GM21423 (cell line): Measurements from ENCODE around the gene LAMA2.
"Not testable (repeated sequence)": the region's sequence is repeated elsewhere in the genome, so short reads cannot be mapped to it uniquely, and the experiment has no call there.

Experiments used
- ATAC-seq: cut with Tn5 transposase; IDR thresholded peaks from one replicate; pipeline ENCODE4 v1.9.1; 2021; ENCODE audit warnings: mild to moderate bottlenecking, moderate library complexity; ENCODE audit not compliant: unreplicated experiment

LAMA2 gene

DNA sequence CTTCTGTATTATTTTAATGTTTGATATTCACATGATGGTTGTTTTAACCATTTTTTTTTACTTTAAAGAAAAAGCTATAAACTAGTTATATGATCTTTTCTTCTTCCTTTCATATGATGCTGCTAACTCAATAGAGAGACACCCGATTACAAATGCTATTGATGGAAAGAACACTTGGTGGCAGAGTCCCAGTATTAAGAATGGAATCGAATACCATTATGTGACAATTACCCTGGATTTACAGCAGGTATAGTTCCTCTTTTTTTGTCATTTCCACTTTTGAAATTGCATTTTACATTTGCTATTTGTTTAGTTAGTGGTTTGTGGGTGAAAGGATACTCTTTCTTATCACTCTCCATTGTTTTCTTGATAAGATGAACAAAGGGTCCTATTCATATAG is 176.7 kb downstream of the LAMA2 start:
- no peak for ATAC-seq

DNA sequence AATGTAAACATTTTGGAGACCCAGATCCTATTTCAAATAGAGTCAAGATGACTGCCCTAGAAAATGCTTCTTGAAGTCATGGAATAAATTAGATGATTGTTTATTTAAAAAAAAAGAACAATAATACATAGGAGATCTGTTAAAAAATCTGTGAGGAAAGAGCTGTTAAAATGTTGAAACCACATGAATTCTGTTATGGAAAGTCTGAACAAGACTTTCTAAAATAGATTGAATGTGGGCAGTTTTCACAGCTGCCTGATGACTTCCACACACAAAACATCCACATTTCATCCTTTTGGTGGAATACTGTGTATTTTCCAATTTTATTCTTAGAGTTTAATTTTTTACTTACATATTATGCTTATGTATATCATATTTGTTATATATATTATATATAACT is 186.1 kb downstream of the LAMA2 start:
- no peak for ATAC-seq

DNA sequence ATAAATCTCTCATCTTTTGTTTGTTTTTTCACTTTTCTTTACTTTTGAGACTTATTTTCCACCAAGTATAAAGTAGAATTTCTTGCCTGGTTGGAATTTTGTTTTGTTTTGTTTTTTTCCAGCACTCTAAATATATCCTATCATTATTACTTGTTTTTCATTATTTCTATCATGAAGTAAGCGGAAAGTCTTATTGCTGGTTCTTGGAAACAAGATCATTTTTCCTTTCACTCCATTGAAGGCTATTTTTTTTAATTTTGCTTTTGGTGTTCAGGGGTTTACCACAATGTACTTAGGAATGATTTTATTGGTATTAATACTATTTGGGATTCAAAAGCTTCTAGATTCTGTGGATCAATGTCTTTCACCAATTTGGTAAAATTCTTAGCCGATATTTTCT is 190.1 kb downstream of the LAMA2 start:
- no peak for ATAC-seq

DNA sequence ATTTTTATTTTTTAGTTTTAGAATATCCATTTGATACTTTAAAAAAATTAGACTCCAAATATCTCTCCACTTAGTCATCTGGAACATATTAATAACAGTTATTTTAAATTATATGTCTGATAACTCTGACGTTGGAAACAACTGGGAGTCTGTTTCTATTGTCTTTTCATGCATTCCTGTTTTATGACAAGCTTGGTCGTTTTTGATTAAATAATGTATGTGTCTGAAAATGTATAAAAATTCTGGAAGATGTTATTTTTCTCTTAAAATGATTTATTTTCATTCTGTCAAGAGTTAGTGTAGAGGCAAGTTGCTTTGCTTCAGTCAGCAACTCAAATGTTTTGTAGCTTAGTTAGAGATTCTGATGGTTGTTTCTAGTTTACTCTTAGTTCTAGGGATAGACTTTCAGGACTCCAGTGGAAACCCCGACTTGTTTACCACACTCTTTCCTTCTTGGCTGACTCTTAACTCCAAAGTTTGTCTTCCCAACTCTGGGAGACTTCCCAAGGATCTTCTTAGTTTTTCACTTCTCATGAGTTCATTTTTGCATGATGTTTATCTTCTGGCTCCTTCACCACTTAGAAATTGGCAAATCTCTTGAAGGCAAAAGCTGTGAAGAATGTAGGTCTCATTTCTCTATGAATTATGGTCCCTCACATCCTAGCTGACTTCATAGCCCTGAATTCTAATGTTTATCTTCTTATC is 190.9 kb downstream of the LAMA2 start:
- no peak for ATAC-seq

DNA sequence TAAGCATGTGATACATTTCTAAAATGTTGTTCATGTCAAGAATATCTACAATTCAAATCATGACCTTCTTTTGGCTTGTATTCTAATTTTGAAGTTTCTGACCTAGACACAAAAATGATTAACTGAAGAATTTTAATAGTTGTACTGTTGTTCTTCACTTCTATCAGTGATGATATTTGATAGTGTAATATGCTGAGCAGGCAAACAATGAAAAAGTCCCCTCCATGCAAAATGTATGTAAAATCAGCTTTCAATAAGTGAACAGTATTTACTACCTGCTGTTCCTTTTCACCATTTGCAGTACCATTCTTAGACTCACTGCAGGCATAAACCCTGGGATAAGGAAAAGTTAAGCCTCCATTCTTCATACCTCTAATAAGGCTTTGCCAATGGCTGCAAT is 201.5 kb downstream of the LAMA2 start:
- no peak for ATAC-seq

DNA sequence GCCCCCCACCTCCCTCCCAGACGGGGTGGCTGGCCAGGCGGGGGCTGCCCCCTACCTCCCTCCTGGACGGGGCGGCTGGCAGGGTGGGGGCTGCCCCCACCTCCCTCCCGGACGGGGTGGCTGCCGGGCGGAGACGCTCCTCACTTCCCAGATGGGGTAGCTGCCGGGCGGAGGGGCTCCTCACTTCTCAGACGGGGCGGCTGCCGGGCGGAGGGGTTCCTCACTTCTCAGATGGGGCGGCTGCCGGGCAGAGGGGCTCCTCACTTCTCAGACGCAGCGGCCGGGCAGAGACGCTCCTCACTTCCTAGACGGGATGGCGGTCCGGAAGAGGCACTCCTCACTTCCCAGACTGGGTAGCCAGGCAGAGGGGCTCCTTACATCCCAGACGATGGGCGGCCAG is 205.5 kb downstream of the LAMA2 start:
- not testable (repeated sequence) for ATAC-seq

DNA sequence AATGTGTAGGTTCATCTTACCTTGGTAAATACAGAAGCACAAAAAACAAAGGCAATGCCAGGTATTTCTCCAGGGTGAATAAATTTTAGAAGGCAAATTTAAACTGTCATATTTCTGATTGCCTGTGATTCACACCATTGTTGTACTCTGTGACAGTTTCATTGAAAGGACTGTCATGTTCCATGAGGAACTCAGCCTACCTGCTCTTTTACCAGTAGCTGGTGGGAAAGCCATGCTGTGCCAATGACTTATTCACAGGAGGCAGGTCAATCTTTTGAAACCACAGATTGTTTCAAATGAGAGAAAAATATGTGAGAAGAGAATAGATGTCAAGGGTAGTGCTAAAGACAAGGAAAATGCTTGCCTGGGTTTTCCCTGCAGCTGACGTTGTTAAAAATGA is 206.4 kb downstream of the LAMA2 start:
- ATAC-seq: no peak

DNA sequence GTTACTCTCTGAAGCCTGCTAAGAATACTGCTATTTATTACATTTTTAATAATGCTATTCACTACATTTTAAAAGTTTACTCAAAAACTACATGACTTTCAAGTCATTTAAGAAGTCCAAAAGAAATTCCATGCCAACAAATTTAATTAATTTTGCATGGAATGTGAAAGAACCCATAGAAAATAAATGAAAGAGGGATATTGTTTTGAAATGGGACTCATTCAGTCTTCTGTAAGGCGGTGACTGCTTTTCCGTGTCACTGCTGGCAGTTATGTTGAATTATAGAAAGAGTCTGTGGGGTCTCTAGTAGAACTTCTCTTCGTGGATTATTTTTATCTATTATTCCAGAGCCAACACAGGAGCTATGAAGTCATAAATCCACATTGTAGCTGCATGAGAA is 211.2 kb downstream of the LAMA2 start:
- no peak for ATAC-seq

DNA sequence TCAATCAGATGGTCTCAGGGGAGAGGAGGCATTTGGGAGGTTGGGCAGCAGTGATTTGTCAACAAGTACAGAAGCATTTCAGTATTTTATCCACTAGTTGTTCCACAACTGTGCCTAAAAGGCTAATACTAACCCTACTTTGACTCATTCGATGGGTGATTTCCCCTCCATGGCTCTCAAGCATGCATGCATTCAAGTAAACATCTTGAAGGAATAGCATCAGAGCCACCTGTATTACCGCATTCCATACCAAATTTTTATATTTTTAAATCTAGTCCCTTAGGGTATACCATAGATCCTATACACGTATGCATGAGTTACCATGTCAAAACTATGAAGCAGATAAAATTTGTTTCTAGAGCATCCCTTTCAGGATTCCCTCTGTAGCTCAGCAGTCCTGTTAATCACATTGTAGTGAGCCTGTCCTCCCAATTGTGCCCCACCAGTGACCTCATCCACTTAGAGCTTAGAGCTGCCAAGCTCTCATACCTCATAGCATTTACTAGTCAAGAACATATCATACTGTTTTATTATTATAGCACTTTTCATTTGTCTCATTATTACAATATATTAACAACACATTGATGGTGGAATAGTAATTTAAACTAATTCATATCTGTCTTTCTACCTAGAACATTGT is 213.8 kb downstream of the LAMA2 start:
- ATAC-seq: no peak

DNA sequence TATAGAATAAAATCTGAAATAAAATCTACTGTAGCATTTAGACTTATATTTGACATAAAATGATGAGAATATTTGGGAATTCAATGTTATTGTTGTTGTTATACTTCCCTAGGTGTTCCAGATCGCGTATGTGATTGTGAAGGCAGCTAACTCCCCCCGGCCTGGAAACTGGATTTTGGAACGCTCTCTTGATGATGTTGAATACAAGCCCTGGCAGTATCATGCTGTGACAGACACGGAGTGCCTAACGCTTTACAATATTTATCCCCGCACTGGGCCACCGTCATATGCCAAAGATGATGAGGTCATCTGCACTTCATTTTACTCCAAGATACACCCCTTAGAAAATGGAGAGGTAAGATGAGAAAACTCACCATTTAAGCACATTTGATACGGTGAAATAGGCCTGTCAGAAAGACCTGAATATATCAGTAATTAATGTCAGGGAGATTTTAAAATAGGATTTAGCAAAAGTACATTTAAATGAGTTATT is 215.2 kb downstream of the LAMA2 start:
- no peak for ATAC-seq

DNA sequence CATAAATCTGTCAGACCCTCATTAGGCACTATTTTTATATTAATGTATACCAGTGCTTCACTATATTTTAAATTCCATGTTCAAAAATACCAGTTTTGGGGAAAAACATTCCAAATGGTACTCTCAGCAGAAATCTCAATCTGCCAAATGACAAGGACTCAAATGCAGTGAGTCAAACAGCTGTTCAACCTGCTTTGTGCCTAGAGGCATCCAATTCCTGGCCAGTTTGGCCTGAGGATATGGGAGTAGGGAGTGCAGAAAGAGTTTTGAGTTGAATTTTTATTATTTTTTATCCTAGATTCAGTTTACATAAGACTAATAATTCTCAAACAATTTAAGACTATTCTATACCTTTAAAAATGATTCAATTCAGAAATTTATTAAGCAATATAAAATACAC is 216.8 kb downstream of the LAMA2 start:
- no peak for ATAC-seq

DNA sequence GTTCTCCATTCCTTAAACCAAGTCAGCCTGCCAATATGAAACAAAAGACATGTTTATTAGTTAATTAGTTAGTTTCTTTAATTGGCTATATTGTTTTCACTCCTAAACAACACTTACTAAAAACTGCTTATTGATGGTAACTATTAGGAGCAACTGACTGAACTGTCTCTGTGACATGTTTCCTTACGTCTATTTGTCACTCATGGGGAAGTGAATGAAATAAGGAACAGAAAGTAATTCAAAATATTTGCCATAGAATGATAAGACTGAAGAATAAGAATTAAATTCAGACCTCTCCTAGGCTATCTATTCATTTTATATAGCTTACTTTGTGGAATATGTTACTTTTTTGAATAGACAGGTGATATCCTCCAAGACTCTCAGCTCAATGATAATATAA is 217.2 kb downstream of the LAMA2 start:
- ATAC-seq: no peak

DNA sequence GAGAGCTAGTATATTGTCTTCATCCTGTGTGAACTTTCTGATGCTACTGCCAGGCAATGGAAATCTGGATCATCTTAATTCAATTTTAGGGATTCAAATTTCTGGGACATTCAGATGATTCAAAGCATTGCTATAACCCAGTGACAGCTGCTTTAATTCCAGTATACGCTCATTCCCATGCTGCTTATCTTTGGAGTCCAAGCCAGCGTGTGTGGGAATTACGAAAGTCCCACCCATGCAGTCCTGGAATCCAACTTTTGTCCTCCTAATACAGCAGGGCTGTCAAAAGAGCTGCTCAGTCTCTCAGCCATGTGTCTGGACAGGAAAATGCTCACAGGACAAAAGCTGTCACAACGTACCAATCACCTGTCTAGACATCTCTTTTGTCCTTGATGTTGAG is 219.8 kb downstream of the LAMA2 start:
- no peak for ATAC-seq

DNA sequence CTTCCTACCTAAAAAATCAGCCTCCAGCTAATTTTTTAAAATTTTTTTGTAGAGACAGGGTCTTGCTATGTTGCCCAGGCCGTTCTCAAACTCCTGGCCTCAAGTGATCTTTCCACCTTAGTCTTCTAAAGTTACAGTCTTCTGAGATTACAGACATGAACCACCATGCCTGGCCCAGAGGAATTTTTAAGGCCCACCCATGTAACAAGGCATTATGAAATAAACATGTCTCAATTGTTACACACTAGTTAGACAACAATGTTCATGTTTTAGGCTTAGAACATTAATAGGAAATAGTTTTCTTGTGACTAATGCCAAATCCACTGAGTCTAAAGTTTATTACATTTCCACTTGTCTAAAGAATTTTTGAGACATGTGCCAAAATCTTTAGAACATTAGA is 221.2 kb downstream of the LAMA2 start:
- ATAC-seq: no peak

DNA sequence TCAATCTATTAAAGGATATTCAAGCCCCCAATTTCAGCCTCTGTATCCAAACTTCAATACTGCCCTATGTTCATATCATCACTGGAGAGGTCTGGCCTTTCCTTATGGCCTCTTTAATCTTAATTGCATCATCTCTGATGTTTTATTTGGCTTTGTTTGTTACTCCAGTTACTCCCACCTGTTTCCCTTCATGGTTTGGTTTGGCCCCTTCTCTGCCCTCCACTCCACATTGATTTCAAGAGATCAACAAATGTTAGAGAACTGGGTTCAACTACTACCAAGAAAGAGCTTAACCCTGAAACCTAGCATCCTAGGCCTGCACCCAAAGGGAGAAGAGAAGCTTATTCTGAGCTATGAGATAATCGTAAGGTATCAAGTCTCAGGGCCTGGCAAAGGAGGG is 221.6 kb downstream of the LAMA2 start:
- ATAC-seq: no peak

DNA sequence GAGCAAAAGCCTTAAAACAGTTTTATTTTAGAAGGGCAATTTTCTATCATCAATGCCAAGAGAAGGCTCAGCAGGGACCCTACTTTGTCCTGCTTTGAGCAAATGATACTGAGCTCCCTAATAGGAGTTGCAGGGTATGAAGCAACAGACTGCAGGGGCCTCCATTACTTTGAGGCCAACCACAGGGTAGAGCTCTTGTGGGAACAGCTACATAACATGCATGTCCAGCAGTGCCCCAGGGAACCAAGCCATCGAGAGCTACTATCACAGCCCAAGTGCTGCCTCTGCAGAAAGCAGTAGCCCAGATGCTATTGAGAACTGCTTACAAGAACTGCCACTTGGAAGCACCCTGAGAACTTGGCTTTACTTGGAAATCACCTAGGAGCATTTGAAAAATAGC is 222.1 kb downstream of the LAMA2 start:
- ATAC-seq: no peak

DNA sequence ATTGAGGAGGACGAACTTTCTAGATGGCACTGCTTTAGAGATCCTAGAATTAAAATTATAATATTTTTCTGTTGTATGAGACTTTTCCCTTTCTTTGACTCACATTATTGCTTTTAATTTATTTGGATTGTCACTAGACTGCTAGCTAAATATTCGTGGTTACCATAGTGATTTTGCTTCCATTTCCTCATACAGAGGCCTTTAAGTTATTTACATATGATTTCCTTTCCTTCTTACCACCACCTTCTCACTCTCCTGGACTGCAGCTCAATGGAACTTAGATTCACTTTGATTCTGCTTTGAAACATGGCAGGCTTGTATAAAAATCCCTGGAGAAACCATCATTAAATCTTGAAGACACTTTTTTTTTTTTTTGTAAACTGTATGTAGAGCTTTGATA is 222.9 kb downstream of the LAMA2 start:
- ATAC-seq: no peak

DNA sequence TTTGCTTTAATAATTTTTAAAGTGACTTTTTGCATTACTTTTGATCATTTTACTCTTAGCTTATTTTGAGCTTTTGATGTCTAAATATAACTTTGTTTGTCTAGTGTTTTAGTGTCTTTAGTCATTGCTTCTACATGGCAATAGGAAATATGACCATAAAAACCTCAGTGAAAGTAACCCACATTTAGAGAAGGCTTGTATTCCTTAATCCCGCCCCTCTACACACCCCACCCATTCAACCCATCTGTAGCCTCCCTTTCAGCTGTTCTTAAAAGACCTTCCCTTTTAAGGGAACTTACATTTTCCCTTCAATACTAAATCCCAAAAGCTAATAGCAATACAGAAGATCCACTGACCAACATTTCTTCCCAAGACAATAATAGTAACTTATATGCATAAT is 225.4 kb downstream of the LAMA2 start:
- no peak for ATAC-seq

DNA sequence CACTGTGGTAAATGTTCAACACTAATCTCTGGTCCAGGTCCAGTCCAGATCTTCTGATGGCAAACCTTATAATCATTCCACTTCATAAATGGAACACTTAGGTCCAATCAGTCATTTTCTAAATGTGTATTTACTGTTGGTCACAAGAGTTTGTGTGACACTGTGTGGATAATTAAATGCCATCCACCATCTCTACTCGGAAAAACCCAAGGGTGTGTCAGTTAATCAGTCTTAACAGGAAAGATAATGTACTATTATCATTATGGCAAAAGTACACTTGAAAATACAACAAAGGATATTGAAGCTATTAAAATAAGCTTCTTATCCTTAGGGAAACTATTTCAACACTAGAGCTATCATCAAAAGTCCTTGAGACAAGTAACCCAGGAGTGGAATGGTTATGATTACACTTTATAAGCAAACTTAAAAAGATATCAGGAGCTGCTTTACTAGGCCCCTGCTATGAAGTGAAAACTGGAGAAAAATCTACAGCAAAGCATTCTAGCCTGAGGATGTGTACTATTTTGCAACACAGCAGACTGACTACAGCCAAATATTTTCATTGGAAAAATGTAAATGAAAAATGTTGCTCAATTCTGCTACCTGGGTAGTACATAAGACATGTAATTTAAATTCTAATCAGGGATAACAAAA is 227.9 kb downstream of the LAMA2 start:
- ATAC-seq: no peak

DNA sequence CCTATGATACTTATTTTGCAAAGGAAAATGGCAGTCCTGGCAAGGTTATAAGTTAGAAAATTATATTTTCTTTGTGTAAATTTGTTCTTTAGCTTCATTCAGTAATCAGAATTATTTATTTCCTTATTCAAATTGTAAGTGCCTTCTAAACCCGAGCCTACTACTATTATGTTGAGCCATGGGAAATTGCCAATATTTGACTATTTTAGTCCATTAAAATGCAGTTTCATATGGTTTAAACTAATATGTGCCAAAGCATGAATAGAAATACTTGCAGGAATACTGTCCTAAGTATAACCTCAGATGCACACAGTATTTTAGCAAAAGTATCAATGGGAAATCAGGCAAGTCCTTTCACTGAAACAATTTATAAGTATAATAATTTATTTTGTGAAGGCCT is 228.4 kb downstream of the LAMA2 start:
- no peak for ATAC-seq

DNA sequence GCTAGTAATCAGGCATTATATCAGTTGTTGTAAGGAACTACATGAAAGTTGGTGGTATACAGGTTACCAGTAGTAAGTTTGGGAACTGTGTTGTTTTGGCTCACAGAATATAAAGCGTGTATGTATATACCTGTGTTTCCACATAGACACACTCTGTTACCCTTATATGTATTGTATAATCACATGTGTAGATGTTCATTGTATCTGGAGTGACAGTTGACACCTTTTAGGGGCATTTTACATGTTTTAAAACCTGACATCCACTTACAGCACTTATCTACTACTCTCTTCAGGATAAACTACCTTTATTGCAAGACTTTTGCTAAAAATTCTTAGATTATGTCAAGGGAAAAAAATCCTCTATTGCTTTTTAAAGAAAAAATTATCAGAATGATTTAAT is 228.9 kb downstream of the LAMA2 start:
- ATAC-seq: no peak

DNA sequence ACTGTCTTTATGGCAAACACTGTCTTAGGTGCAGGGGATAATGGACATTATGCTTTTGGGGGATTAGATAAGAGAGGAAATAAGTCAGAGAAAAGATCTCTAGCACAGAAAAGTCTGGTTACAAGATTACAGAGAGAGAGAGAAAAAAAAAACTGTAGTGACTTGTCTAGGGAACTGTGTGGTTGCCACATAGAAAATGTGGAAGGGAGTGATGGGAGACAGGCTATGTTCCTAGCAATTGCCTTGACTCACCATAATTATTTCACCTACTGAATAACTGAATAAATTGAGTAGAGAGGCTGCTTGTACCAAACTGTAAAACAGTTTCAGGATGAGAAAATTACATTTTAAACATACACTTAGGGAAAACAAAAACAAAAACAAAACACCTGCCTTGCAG is 229.7 kb downstream of the LAMA2 start:
- ATAC-seq: no peak
